H1 (cell line): ENCODE measurements around the gene YAP1. TPM values are rescaled to one million over a fixed set of nuclear protein-coding genes. Genes with fewer than 3 reads are reported as not detected.

ENCODE experiments used
- CTCF ChIA-PET: fragments of 300-600 bp; sonication (Branson Sonifier 250); formaldehyde crosslinking; loops from one replicate; lab custom pipeline; 2021; ENCODE audit not compliant: partially characterized antibody; lab: Charles Lee
- POLR2A ChIA-PET: fragments of 300-600 bp; sonication (Branson Sonifier 250); formaldehyde crosslinking; loops from one replicate; lab custom pipeline; 2021; ENCODE audit warnings: inconsistent platforms; ENCODE audit not compliant: partially characterized antibody; lab: Charles Lee
- DNase-seq, 2 experiments: peaks; one replicate each; pipeline versions ENCODE4 v3.0.0 to v3.0.0-alpha.2; 2010 to 2022; ENCODE audit warnings: low spot score in 2 of 2, low read depth in 1 of 2, mixed read lengths in 1 of 2
- FAIRE-seq: peaks from 2 replicates; lab custom pipeline; 2011; peaks lifted over from hg19 to GRCh38; lab: Jason Lieb, UNC
- H2AFZ ChIP-seq: 2 replicates; pipeline ENCODE4 v1.8.1; 2012; ENCODE audit warnings: low read length, inconsistent platforms
- H2AK5ac ChIP-seq: 2 replicates; pipeline ENCODE4 v1.6.1; 2013; ENCODE audit warnings: low read depth, low read length
- H2BK120ac ChIP-seq: replicated peaks from 2 replicates; pipeline ENCODE3; 2013; ENCODE audit warnings: low read depth, low read length, inconsistent platforms
- H2BK12ac ChIP-seq: 2 replicates; pipeline ENCODE4 v1.6.1; 2013; ENCODE audit warnings: low read depth, low read length
- H2BK15ac ChIP-seq: 2 replicates; pipeline ENCODE4 v1.6.1; 2013; ENCODE audit warnings: low read length
- H2BK20ac ChIP-seq: 2 replicates; pipeline ENCODE4 v1.6.1; 2013; ENCODE audit warnings: low read length
- H2BK5ac ChIP-seq: 2 replicates; pipeline ENCODE4 v1.6.1; 2013; ENCODE audit warnings: low read depth, low read length
- H3K14ac ChIP-seq: 2 replicates; pipeline ENCODE4 v1.6.1; 2013; ENCODE audit warnings: inconsistent platforms; ENCODE audit not compliant: insufficient read length
- H3K18ac ChIP-seq: 2 replicates; pipeline ENCODE4 v1.6.1; 2013; ENCODE audit warnings: low read length; ENCODE audit errors: extremely low read depth
- H3K23ac ChIP-seq: 2 replicates; pipeline ENCODE4 v1.6.1; 2013; ENCODE audit warnings: inconsistent platforms; ENCODE audit not compliant: insufficient read length
- H3K23me2 ChIP-seq: 2 replicates; pipeline ENCODE4 v1.6.1; 2013; ENCODE audit warnings: low read depth, low read length
- H3K27ac ChIP-seq: 2 replicates; pipeline ENCODE4 v1.6.1; 2011; ENCODE audit warnings: low read depth, low read length, inconsistent platforms
- H3K27me3 ChIP-seq, 4 experiments: replicated peaks in 1 of 4; 1 replicate in 1 of 4; 2 replicates in 3 of 4; pipeline versions ENCODE4 v1.6.1 to v1.8.1; 2011 to 2013; ENCODE audit warnings: low read length in 3 of 4, mild to moderate bottlenecking in 3 of 4, inconsistent platforms in 2 of 4, mixed read lengths in 2 of 4, moderate library complexity in 1 of 4; ENCODE audit not compliant: control insufficient read depth in 3 of 4, insufficient read depth in 3 of 4; ENCODE audit errors: extremely low read depth in 1 of 4
- H3K36me3 ChIP-seq, 4 experiments: 2 replicates each; pipeline versions ENCODE4 v1.6.1 to v1.8.1; 2011 to 2013; ENCODE audit warnings: mild to moderate bottlenecking in 4 of 4, low read length in 3 of 4, moderate library complexity in 2 of 4, control low read depth in 1 of 4, inconsistent platforms in 1 of 4; ENCODE audit not compliant: insufficient read depth in 4 of 4, control insufficient read depth in 2 of 4
- H3K4ac ChIP-seq: replicated peaks from 2 replicates; pipeline ENCODE3; 2013; ENCODE audit warnings: low read length, low read depth, mixed read lengths, inconsistent platforms; ENCODE audit not compliant: insufficient read length
- H3K4me1 ChIP-seq, 4 experiments: replicated peaks in 1 of 4; 1 replicate in 1 of 4; 2 replicates in 3 of 4; pipeline versions ENCODE4 v1.6.1 to v1.8.1; 2011 to 2013; ENCODE audit warnings: low read length in 3 of 4, inconsistent platforms in 2 of 4, mixed read lengths in 1 of 4; ENCODE audit not compliant: insufficient read depth in 4 of 4, control insufficient read depth in 3 of 4
- H3K4me2 ChIP-seq, 2 experiments: 2 replicates each; pipeline versions ENCODE4 v1.6.1 to v1.8.1; 2011 to 2013; ENCODE audit warnings: low read depth in 2 of 2, low read length in 2 of 2, control low read depth in 1 of 2, inconsistent platforms in 1 of 2, mild to moderate bottlenecking in 1 of 2; ENCODE audit not compliant: insufficient read depth in 1 of 2
- H3K4me3 ChIP-seq, 4 experiments: fragments of 200-600, 300-600 bp in 1 of 4; sonication (generic), shearing (Covaris generic), sonication (Bioruptor Twin) in 1 of 4; 2 replicates each; pipeline versions ENCODE4 v1.5.1 to v1.8.1; 2011 to 2016; ENCODE audit warnings: low read length in 4 of 4, low read depth in 3 of 4, control low read depth in 2 of 4, inconsistent platforms in 2 of 4, mild to moderate bottlenecking in 2 of 4, mixed read lengths in 1 of 4, moderate library complexity in 1 of 4; ENCODE audit not compliant: insufficient read depth in 2 of 4; ENCODE audit errors: extremely low read depth in 1 of 4
- H3K56ac ChIP-seq: replicated peaks from 2 replicates; pipeline ENCODE3; 2013; ENCODE audit warnings: low read depth, mild to moderate bottlenecking, mixed read lengths, low read length, inconsistent platforms; ENCODE audit not compliant: insufficient read length
- H3K79me1 ChIP-seq: 2 replicates; pipeline ENCODE4 v1.6.1; 2013; ENCODE audit warnings: low read depth, low read length, control low read depth
- H3K79me2 ChIP-seq, 2 experiments: 2 replicates each; pipeline versions ENCODE4 v1.6.1 to v1.8.1; 2012 to 2013; ENCODE audit warnings: low read length in 2 of 2, mild to moderate bottlenecking in 2 of 2, inconsistent platforms in 1 of 2; ENCODE audit not compliant: insufficient read depth in 2 of 2, control insufficient read depth in 1 of 2
- H3K9ac ChIP-seq, 4 experiments: replicated peaks in 1 of 4; 1 replicate in 1 of 4; 2 replicates in 3 of 4; pipeline versions ENCODE4 v1.6.1 to v1.8.1; 2011 to 2013; ENCODE audit warnings: low read depth in 3 of 4, low read length in 3 of 4, control low read depth in 2 of 4, mild to moderate bottlenecking in 2 of 4, moderate library complexity in 2 of 4, inconsistent platforms in 1 of 4; ENCODE audit errors: extremely low read depth in 1 of 4
- H3K9me3 ChIP-seq, 2 experiments: 2 replicates each; pipeline versions ENCODE4 v1.6.1 to v1.8.1; 2012 to 2013; ENCODE audit warnings: mild to moderate bottlenecking in 2 of 2, moderate library complexity in 2 of 2, control low read depth in 1 of 2, inconsistent platforms in 1 of 2, low read depth in 1 of 2, low read length in 1 of 2, mixed read lengths in 1 of 2; ENCODE audit not compliant: insufficient read depth in 2 of 2
- H4K20me1 ChIP-seq, 2 experiments: replicated peaks in 1 of 2; 2 replicates each; pipeline versions ENCODE3 to v1.8.1; 2011 to 2013; ENCODE audit warnings: inconsistent platforms in 2 of 2, low read length in 2 of 2, mild to moderate bottlenecking in 1 of 2; ENCODE audit not compliant: insufficient read depth in 2 of 2, control insufficient read depth in 1 of 2
- H4K5ac ChIP-seq: 2 replicates; pipeline ENCODE4 v1.6.1; 2013; ENCODE audit warnings: low read length, low read depth, mixed read lengths, inconsistent platforms; ENCODE audit not compliant: insufficient read length
- H4K8ac ChIP-seq: 2 replicates; pipeline ENCODE4 v1.8.0; 2013; ENCODE audit warnings: mild to moderate bottlenecking, moderate library complexity, low read length, inconsistent platforms; ENCODE audit not compliant: insufficient read depth; ENCODE audit errors: extremely low read depth
- H4K91ac ChIP-seq: replicated peaks from 2 replicates; pipeline ENCODE3; 2013; ENCODE audit warnings: low read length, mixed read lengths, inconsistent platforms; ENCODE audit not compliant: insufficient read length
- POLR2A ChIP-seq, 2 experiments: IDR thresholded peaks; 1 replicate in 1 of 2; 2 replicates in 1 of 2; pipeline ENCODE4 v1.6.1; 2011; ENCODE audit warnings: low read depth in 2 of 2, low read length in 2 of 2, mild to moderate bottlenecking in 2 of 2; ENCODE audit errors: control extremely low read depth in 1 of 2
- SIN3A ChIP-seq, 2 experiments: IDR thresholded peaks in 1 of 2; conservative IDR thresholded peaks in 1 of 2; 2 replicates each; pipeline ENCODE4 v1.6.1; 2011 to 2012; ENCODE audit warnings: low read length in 2 of 2, improper control_type of control experiment in 1 of 2, low read depth in 1 of 2, mild to moderate bottlenecking in 1 of 2
- SIX5 ChIP-seq: IDR thresholded peaks from 2 replicates; pipeline ENCODE4 v1.6.1; 2011; ENCODE audit warnings: mild to moderate bottlenecking, low read depth, low read length
- WGBS, 2 experiments: shearing (Covaris generic) in 1 of 2; methylation state at CpG; one replicate each; pipeline versions ENCODE4 v1.1.6 to v1.1.7; 2013 to 2015; ENCODE audit warnings: low lambda C conversion rate in 2 of 2, mixed read lengths in 2 of 2, inconsistent platforms in 1 of 2, low coverage in 1 of 2, missing lambda C conversion rate in 1 of 2; ENCODE audit not compliant: insufficient replicate concordance in 2 of 2, insufficient coverage in 1 of 2, insufficient read length in 1 of 2; ENCODE audit errors: extremely low coverage in 1 of 2, missing lambda C conversion rate in 1 of 2; 5-methylcytosine and 5-hydroxymethylcytosine counted together
- polyA plus RNA-seq, 7 experiments: library from polyadenylated mRNA; depleted of rRNA in 3 of 7; stranded (reverse) in 5 of 7; unstranded in 2 of 7; fragments of >200 nt in 5 of 7; fragments of 200-250 nt in 2 of 7; gene quantifications; 1 replicate in 5 of 7; 2 replicates in 1 of 7; 4 replicates in 1 of 7; pipeline versions ENCODE4 v1.2.1 to v1.2.3, GENCODE V29; 2011 to 2013; ENCODE audit warnings: missing spikeins in 2 of 7, mixed read lengths in 2 of 7
- total RNA-seq: library from RNA; stranded (reverse); fragmentation: NEBNext Ultra II Directional; extraction: Animal tissue kit (Norgen Biotek cat#: 25700); gene quantifications from 2 replicates; pipeline ENCODE4 v1.2.1, GENCODE V29; 2021

The YAP1 gene
- total and polyA plus RNA-seq, 2 of the 8 experiments (the other 6 are each of a cell fraction or from before 2014, with no cell fraction given) = 62.0 to 108 TPM

- Histone ChIP-seq H2BK5ac (no peak overlapping the region), H3K23me2 (no peaks in the 10 kb centered on the region), H3K27ac (no peak overlapping the region), H3K79me1 (no peaks in the 10 kb centered on the region), H2AK5ac (no peak overlapping the region), H4K20me1 (no peaks in the 10 kb centered on the region), H2BK12ac (no peak overlapping the region), H2BK120ac (no peak overlapping the region), H4K5ac (no peak overlapping the region), H3K79me2 (peaks cover 0 to 51% of the 10 kb centered on the region in 2 experiments; a peak in 2 of 4 replicates), H3K14ac (no peak overlapping the region), H3K4ac (peak overlapping the region; percentile 44), H2BK20ac (no peak overlapping the region), H3K36me3 (peaks cover 0 to 6% (median 0%) of the 10 kb centered on the region in 4 experiments; a peak in 2 of 8 replicates), H4K91ac (no peak overlapping the region), H3K9ac (no peak overlapping the region)
- no peak for DNase-seq
- TF ChIP-seq SIN3A (conservative IDR thresholded peaks at IDR 0.05 in 1 of 2, IDR thresholded peaks at IDR 0.05 in 1 of 2; ENCODE audit: low read depth in 1 of 2, low read length in 2 of 2) = no peak
- TF ChIP-seq SIX5 = no peak
- no peak for TF ChIP-seq POLR2A (IDR thresholded peaks at IDR 0.05; ENCODE audit: control extremely low read depth in 1 of 2, low read depth in 2 of 2, low read length in 2 of 2)
- TF ChIP-seq, all 59 proteins: peak for 0
- H3K27me3 ChIP-seq = no peaks in the 10 kb centered on the region
- H2AFZ ChIP-seq = no peak overlapping the region
- POLR2A ChIA-PET = interaction anchor here (1.0 kb wide), 1 partner anchor 28 kb away, joined by 3 read pairs; no protein-coding TSS in a partner anchor
- H3K18ac ChIP-seq = no peak overlapping the region
- no peak overlapping the region for H3K4me3 ChIP-seq
- H3K56ac ChIP-seq = no peak overlapping the region
- no peak overlapping the region for H2BK15ac ChIP-seq
- peak; percentile 55 for FAIRE-seq
- no peak overlapping the region for H4K8ac ChIP-seq
- peak overlapping the region in 1 of 2 experiments; percentile 9; a peak in 1 of 4 replicates for H3K4me2 ChIP-seq
- WGBS, 2 experiments = 14% methylated on average over 3 of the region's 3 CpGs; no CpG with 5 or more reads in 1 of the 2 experiments
- no peaks in the 10 kb centered on the region for H3K9me3 ChIP-seq
- CTCF ChIA-PET = interaction anchor here (0.6 kb wide), 1 partner anchor 26 kb away, joined by 3 read pairs; no protein-coding TSS in a partner anchor
- no peak overlapping the region for H3K23ac ChIP-seq
- peaks cover 5 to 33% (median 18%) of the 10 kb centered on the region in 4 experiments; a peak in 6 of 7 replicates for H3K4me1 ChIP-seq
Measured at GRCh38 chr11:102202972-102203371, 92.7 kb downstream of the YAP1 start.
